ENCODE data around the gene ZFAND3.

ZFAND3 gene

DNA sequence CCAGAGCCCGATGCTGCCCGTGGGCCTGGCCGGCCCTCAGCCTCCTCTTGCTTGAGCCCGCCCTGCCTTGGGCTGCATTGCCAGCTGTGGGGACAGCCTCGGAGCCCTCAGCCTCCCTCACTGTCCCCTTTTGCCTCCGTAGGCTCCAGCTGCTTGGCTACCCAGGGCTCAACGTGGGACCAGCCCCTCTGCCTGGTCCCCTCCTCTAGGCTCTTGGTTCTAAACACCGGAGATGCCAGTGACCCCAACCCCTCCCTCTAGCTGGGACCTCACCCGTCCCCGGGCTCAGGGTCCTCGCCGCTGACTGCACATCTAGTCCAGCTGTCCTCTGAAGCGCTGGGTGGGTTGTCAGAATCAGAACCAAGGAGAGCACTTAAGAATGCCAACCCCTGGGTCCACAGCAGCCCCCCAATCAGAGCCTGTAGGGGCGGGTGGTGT lies 345.2 kb downstream of the ZFAND3 start:
- no peak for DNase-seq
- H3K27me3 ChIP-seq (replicated peaks; ENCODE audit: control insufficient read depth, insufficient read depth, low read length, poor library complexity, severe bottlenecking): no peaks in the 10 kb centered on the region
- H3K36me3 ChIP-seq (ENCODE audit: control insufficient read depth, insufficient read depth, low read length): no peaks in the 10 kb centered on the region
- H3K4me1 ChIP-seq (ENCODE audit: control insufficient read depth, insufficient read depth, low read length, poor library complexity, severe bottlenecking): no peaks in the 10 kb centered on the region
- H3K27ac ChIP-seq (ENCODE audit: insufficient read depth, low read length, poor library complexity, severe bottlenecking): no peak overlapping the region
- no peaks in the 10 kb centered on the region for H3K9me3 ChIP-seq (ENCODE audit: control insufficient read depth, low read length)
- no peak overlapping the region for H3K4me3 ChIP-seq (ENCODE audit: insufficient read depth, low read depth, low read length, poor library complexity, severe bottlenecking)

DNA sequence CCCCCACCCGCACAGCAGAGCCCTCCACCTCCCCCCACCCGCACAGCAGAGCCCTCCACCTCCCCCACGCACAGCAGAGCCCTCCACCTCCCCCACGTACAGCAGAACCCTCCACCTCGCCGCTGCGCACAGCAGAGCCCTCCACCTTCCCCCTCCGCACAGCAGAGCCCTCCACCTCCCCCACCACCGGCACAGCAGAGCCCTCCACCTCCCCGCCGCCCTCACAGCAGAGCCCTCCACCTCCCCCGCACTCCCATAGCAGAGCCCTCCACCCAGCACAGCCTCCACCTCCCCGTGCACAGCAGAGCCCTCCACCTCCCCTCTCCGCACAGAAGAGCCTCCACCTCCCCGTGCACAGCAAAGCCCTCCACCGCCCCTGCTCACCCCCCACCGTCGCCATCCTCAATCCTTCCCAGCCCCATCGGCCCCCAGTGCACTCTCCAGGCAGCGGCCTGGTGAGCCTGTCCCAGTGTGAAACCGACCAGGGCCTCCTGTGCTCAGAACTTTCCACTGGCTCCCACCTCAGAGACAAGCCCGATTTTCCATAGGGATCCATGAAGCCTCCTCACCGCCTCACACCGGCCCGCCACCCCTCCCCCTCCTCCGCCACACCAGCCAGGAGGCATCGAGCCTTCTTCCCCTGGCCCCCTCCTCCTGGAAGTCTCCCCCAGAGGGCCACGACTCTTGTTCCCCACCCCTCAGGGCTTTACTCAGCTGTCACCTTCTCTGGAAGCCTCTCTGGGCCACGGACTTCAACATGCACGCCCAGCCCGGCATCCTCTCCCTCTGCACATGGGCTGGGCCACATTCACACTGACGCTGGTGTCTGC lies 347.1 kb downstream of the ZFAND3 start:
- no peaks in the 10 kb centered on the region for H3K36me3 ChIP-seq (ENCODE audit: control insufficient read depth, insufficient read depth, low read length)
- H3K9me3 ChIP-seq (ENCODE audit: control insufficient read depth, low read length): no peaks in the 10 kb centered on the region
- no peaks in the 10 kb centered on the region for H3K4me1 ChIP-seq (ENCODE audit: control insufficient read depth, insufficient read depth, low read length, poor library complexity, severe bottlenecking)
- no peak overlapping the region for H3K27ac ChIP-seq (ENCODE audit: insufficient read depth, low read length, poor library complexity, severe bottlenecking)
- H3K27me3 ChIP-seq (replicated peaks; ENCODE audit: control insufficient read depth, insufficient read depth, low read length, poor library complexity, severe bottlenecking): no peaks in the 10 kb centered on the region
- no peak overlapping the region for H3K4me3 ChIP-seq (ENCODE audit: insufficient read depth, low read depth, low read length, poor library complexity, severe bottlenecking)
- DNase-seq: no peak

DNA sequence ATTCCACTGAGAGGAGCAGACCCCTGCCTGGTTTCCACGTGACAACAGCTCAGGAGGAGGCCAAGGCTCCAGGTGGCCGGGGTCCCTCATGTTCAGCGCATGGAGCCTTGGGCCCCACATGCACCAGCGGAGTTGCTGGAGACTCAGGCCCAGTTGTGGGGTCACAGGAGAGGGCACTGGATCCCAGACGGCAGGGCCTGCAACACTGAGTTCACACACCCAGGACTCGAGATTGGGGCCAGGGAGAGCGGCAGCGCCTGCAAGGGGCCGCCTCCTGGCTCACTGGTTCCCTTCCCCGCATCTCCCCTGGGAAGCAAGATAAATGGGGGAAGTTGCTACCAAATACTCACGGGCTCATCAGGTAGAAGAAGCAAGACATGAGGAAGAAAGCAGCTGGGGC lies 348.1 kb downstream of the ZFAND3 start:
- no peak for DNase-seq
- H3K9me3 ChIP-seq (ENCODE audit: control insufficient read depth, low read length): no peaks in the 10 kb centered on the region
- H3K36me3 ChIP-seq (ENCODE audit: control insufficient read depth, insufficient read depth, low read length): no peaks in the 10 kb centered on the region
- no peak overlapping the region for H3K27ac ChIP-seq (ENCODE audit: insufficient read depth, low read length, poor library complexity, severe bottlenecking)
- no peaks in the 10 kb centered on the region for H3K27me3 ChIP-seq (replicated peaks; ENCODE audit: control insufficient read depth, insufficient read depth, low read length, poor library complexity, severe bottlenecking)
- H3K4me1 ChIP-seq (ENCODE audit: control insufficient read depth, insufficient read depth, low read length, poor library complexity, severe bottlenecking): no peaks in the 10 kb centered on the region
- no peak overlapping the region for H3K4me3 ChIP-seq (ENCODE audit: insufficient read depth, low read depth, low read length, poor library complexity, severe bottlenecking)

DNA sequence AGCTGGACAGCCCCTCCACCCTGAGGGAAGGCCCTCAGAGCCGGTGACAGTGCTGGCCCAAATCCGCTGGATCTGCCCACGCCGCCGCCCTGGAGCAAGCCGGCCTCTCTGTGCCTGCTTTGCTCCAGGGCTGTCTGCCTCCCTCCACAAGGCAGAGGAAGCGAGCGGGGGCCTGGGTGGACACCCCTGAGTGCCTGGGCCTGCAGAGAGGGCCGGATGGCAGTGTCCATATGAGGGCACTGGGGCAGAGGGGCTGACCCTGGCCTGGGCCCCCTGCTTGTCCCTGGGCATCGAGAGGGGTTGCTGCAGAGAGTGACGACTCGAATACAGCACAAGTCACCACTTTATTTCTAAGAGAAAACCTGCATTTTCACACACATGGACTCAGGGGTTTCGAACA lies 348.6 kb downstream of the ZFAND3 start:
- Histone ChIP-seq H3K27ac (ENCODE audit: insufficient read depth, low read length, poor library complexity, severe bottlenecking) (no peak overlapping the region), H3K27me3 (replicated peaks; ENCODE audit: control insufficient read depth, insufficient read depth, low read length, poor library complexity, severe bottlenecking) (no peaks in the 10 kb centered on the region), H3K4me1 (ENCODE audit: control insufficient read depth, insufficient read depth, low read length, poor library complexity, severe bottlenecking) (no peaks in the 10 kb centered on the region), H3K4me3 (ENCODE audit: insufficient read depth, low read depth, low read length, poor library complexity, severe bottlenecking) (no peak overlapping the region), H3K36me3 (ENCODE audit: control insufficient read depth, insufficient read depth, low read length) (no peaks in the 10 kb centered on the region), H3K9me3 (ENCODE audit: control insufficient read depth, low read length) (no peaks in the 10 kb centered on the region)
- DNase-seq: no peak

DNA sequence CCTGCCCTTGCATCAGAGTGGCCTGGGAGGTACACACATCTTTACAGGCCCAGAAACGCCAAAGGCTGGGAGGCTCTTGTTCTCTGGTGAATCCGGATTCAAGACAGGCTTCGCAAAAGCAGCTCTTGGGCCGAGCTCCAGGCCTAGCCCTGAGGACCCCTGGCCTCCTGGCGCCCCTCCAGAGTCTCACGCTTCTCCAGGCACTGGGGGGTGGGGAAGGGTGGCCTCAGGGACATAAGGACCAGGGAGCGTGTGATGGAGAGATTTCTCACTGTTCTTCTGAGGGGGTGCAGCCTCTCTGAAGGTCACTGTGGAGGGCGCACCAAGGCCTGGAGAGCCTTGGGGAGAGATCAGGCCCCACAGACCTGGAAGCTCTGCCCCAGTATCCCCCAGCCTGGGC lies 349.2 kb downstream of the ZFAND3 start:
- Histone ChIP-seq H3K4me3 (ENCODE audit: insufficient read depth, low read depth, low read length, poor library complexity, severe bottlenecking) (no peak overlapping the region), H3K36me3 (ENCODE audit: control insufficient read depth, insufficient read depth, low read length) (no peaks in the 10 kb centered on the region), H3K27me3 (replicated peaks; ENCODE audit: control insufficient read depth, insufficient read depth, low read length, poor library complexity, severe bottlenecking) (no peaks in the 10 kb centered on the region), H3K9me3 (ENCODE audit: control insufficient read depth, low read length) (no peaks in the 10 kb centered on the region), H3K4me1 (ENCODE audit: control insufficient read depth, insufficient read depth, low read length, poor library complexity, severe bottlenecking) (no peaks in the 10 kb centered on the region), H3K27ac (ENCODE audit: insufficient read depth, low read length, poor library complexity, severe bottlenecking) (no peak overlapping the region)
- no peak for DNase-seq

DNA sequence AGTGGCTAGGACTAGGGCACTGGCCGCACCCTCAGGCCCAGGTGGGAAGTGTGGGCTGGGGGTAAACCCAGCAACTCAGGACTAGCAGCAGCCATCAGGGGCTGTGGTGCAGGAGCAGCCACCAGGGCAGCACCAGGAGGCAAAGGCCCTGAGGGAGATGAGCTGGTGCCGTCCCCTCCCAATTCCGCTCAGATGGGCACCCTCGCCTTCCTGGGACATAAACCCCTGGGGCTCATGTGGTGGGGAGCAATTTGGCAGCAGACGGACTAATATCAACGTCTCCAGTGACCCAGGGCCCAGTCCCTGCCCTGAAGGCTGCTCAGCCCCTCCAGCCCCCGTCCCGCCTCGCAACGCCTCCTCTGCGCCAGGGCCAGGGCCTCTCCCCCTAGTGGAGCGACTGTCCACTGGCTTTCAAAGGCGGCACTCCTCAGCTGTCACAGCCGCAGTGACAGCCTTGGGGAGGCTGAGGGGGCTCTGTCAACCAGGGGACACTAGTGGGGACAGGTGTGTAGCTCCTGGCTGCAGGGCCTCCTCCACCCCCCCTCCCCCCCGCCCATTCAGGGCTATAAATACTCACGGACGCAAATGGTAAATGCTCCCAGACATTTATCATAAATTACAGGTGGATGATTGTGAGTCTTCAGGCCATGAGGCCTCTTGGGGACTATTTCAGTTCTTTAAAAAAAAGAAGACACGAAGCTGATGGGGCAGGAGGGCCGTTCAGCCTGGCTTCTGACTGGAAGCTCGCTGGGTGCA lies 349.9 kb downstream of the ZFAND3 start:
- H3K36me3 ChIP-seq (ENCODE audit: control insufficient read depth, insufficient read depth, low read length): no peaks in the 10 kb centered on the region
- H3K9me3 ChIP-seq (ENCODE audit: control insufficient read depth, low read length): no peaks in the 10 kb centered on the region
- H3K27me3 ChIP-seq (replicated peaks; ENCODE audit: control insufficient read depth, insufficient read depth, low read length, poor library complexity, severe bottlenecking): no peaks in the 10 kb centered on the region
- H3K27ac ChIP-seq (ENCODE audit: insufficient read depth, low read length, poor library complexity, severe bottlenecking): no peak overlapping the region
- no peak for DNase-seq
- no peak overlapping the region for H3K4me3 ChIP-seq (ENCODE audit: insufficient read depth, low read depth, low read length, poor library complexity, severe bottlenecking)
- no peaks in the 10 kb centered on the region for H3K4me1 ChIP-seq (ENCODE audit: control insufficient read depth, insufficient read depth, low read length, poor library complexity, severe bottlenecking)

DNA sequence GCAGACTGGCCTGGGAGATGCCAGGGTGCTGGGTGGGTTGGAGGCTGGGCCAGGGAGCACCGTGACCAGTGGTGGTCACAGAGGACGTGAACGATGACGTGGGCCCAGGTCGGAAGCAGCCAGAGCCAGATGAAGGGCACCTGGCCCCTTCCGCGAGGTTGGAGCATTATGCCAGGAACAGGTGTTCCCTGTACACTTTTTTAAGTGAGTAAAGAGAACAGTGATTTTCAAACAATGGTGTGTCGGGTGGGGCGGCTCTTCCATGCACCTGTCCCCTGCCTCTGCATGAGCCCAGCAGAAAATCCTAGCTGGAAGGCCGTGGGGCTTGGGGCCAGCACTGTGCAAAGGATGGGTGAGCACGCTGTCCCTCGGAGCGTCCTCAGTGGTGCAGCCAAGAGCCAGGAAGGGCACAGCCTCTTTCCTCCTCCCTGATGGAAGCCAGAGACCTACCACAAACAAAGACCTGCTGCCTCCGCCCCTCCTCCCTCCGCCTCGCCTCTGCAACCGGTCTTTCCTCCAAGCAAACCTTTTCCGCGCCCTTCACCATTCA lies 350.5 kb downstream of the ZFAND3 start:
- Histone ChIP-seq H3K27me3 (replicated peaks; ENCODE audit: control insufficient read depth, insufficient read depth, low read length, poor library complexity, severe bottlenecking) (no peaks in the 10 kb centered on the region), H3K9me3 (ENCODE audit: control insufficient read depth, low read length) (no peaks in the 10 kb centered on the region), H3K4me3 (ENCODE audit: insufficient read depth, low read depth, low read length, poor library complexity, severe bottlenecking) (no peak overlapping the region), H3K27ac (ENCODE audit: insufficient read depth, low read length, poor library complexity, severe bottlenecking) (no peak overlapping the region), H3K4me1 (ENCODE audit: control insufficient read depth, insufficient read depth, low read length, poor library complexity, severe bottlenecking) (no peaks in the 10 kb centered on the region), H3K36me3 (ENCODE audit: control insufficient read depth, insufficient read depth, low read length) (no peaks in the 10 kb centered on the region)
- DNase-seq: no peak

DNA sequence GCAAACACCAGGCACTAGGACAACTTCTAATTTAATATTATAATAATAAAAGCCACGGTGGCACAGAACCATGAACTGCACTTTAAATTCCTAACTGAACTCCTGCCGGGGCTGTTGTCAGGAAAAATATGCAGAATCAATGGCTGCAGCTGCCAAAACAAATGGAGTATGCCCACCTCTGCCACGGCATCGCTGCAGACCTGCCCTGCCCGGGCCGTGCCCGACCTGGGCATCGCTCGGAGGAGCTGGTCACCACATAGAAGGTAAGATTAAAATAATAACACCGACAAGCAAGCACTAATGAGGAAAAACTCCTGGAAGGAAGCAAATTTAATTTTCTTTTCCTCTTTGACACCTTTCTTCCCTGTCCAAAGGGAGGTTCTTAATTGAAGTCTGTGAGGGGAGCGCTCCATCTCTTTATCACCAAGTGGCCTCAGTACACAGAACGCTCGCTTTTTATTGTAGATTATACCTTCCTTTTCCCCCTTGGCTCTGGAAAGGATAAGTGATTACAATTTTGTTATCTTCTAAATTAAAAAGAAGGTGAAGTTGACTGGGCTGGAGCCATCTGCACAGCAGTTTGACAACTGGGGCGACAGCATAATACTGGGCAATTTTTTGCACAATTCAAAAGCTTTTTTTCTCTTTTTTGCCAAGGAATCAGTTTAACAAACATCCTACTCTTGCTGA lies 351.3 kb downstream of the ZFAND3 start:
- DNase-seq: no peak
- no peaks in the 10 kb centered on the region for H3K4me1 ChIP-seq (ENCODE audit: control insufficient read depth, insufficient read depth, low read length, poor library complexity, severe bottlenecking)
- H3K27me3 ChIP-seq (replicated peaks; ENCODE audit: control insufficient read depth, insufficient read depth, low read length, poor library complexity, severe bottlenecking): no peaks in the 10 kb centered on the region
- no peak overlapping the region for H3K27ac ChIP-seq (ENCODE audit: insufficient read depth, low read length, poor library complexity, severe bottlenecking)
- no peaks in the 10 kb centered on the region for H3K9me3 ChIP-seq (ENCODE audit: control insufficient read depth, low read length)
- no peak overlapping the region for H3K4me3 ChIP-seq (ENCODE audit: insufficient read depth, low read depth, low read length, poor library complexity, severe bottlenecking)
- H3K36me3 ChIP-seq (ENCODE audit: control insufficient read depth, insufficient read depth, low read length): no peaks in the 10 kb centered on the region

DNA sequence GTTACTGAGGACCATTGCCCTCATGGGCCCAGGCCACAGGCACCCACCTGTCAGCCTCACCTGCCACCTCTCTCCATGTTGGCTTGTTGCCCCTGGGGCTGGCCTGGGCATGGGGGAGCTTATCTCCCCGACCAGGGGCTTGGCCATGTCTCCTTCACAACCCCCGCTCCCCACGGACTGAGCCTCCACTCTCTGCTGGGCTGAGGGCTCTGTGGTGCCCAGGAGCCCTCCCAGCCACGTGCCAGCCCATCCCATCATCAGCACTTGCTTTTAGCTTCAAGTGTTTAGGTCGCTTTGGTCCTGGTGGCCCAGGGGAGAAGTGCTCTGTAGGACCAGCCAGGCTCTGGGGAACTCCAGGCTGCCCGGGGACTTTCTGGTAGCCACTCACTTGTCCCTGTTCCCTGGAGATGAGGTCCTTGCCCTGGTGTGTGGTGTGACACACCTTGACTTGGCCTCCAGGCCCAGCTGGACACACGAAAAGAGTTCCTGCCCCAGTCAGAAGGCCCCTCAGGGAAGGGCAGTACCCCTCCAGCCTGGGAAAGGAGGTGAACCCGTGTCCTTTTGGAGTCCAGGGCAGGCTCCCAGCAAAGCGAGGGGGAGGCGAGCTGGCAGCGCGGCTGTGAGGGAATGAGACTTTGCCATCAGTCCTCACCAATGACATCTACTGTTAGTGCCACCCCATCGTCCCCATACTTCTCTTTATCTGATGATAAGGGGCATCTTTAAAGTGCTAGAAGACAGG lies 352.6 kb downstream of the ZFAND3 start:
- Histone ChIP-seq H3K4me1 (ENCODE audit: control insufficient read depth, insufficient read depth, low read length, poor library complexity, severe bottlenecking) (no peaks in the 10 kb centered on the region), H3K36me3 (ENCODE audit: control insufficient read depth, insufficient read depth, low read length) (no peaks in the 10 kb centered on the region), H3K4me3 (ENCODE audit: insufficient read depth, low read depth, low read length, poor library complexity, severe bottlenecking) (no peak overlapping the region), H3K27me3 (replicated peaks; ENCODE audit: control insufficient read depth, insufficient read depth, low read length, poor library complexity, severe bottlenecking) (no peaks in the 10 kb centered on the region), H3K27ac (ENCODE audit: insufficient read depth, low read length, poor library complexity, severe bottlenecking) (no peak overlapping the region), H3K9me3 (ENCODE audit: control insufficient read depth, low read length) (no peaks in the 10 kb centered on the region)
- no peak for DNase-seq

All from effector memory CD4-positive, alpha-beta T cell (primary cell).